Measurements from ENCODE around the gene CRTAC1.
A peak's percentile ranks its signal among the peaks of the same experiment; 100 is the strongest.

CRTAC1 gene

DNA sequence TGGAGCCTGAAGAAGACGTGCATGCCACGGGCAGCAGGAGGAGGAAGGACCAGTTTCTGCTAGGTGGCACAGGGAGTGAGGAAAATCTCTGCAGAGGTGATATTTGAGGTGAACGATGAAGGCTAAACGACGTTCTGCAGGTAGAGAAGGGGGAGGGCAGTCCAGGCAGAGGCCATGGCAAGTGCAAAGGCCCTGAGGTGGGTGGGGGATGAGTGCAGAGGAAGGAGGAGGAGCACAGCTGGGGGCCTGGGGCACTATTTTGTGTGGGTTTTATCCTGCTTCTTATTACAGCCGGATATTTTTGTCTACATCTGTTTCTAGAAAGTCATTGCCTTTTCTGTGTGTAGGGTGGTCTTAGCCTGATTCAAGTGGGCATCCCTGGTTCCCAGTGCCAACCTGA, 123.2 kb downstream of the CRTAC1 start:
- TF ChIP-seq, protein P1, sequence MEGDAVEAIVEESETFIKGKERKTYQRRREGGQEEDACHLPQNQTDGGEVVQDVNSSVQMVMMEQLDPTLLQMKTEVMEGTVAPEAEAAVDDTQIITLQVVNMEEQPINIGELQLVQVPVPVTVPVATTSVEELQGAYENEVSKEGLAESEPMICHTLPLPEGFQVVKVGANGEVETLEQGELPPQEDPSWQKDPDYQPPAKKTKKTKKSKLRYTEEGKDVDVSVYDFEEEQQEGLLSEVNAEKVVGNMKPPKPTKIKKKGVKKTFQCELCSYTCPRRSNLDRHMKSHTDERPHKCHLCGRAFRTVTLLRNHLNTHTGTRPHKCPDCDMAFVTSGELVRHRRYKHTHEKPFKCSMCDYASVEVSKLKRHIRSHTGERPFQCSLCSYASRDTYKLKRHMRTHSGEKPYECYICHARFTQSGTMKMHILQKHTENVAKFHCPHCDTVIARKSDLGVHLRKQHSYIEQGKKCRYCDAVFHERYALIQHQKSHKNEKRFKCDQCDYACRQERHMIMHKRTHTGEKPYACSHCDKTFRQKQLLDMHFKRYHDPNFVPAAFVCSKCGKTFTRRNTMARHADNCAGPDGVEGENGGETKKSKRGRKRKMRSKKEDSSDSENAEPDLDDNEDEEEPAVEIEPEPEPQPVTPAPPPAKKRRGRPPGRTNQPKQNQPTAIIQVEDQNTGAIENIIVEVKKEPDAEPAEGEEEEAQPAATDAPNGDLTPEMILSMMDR (conservative IDR thresholded peaks at IDR 0.05) = no peak
- no peak overlapping the region for H3K27ac ChIP-seq

DNA sequence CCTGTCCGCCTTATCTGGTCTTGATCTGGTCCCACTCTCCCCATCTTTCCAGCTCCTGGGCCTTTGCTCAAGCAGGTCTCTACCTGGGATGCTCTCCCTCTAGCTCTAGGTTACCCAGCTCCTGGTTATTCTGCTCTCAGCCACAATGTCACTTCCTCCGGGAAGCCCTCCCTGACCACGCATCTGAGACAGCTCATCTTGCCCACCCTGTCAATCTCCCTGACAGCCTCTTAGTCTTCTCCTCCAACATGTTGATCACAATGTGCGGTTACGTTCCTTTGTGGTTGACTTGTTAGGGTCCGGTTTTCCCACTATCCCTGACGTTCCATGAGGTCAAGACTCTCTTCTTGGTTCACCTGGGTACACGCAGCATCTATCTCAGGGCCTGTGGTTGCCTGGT, 125.1 kb downstream of the CRTAC1 start:
- H3K27ac ChIP-seq = no peak overlapping the region
- TF ChIP-seq, protein P1 (conservative IDR thresholded peaks at IDR 0.05) = no peak

DNA sequence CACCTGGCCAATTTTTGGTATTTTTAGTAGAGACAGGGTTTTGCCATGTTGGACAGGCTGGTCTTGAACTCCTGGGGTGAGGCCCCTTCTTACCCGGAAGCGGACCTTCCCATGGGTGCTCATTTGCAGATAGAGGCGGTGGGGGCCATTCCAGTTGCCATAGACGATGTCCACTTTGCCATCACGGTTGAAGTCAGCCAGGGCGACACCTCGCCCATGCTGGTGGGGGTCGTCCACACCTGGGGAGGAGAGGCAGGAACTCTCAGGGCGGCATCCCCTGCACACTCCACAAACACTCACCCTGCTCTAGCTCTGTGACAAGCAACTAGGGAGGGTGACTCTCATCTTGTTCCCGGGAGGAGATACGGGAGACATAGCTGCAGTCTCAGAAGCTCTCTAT, 125.8 kb downstream of the CRTAC1 start:
- no peak overlapping the region for H3K27ac ChIP-seq
- TF ChIP-seq, protein P1 (conservative IDR thresholded peaks at IDR 0.05) = no peak

DNA sequence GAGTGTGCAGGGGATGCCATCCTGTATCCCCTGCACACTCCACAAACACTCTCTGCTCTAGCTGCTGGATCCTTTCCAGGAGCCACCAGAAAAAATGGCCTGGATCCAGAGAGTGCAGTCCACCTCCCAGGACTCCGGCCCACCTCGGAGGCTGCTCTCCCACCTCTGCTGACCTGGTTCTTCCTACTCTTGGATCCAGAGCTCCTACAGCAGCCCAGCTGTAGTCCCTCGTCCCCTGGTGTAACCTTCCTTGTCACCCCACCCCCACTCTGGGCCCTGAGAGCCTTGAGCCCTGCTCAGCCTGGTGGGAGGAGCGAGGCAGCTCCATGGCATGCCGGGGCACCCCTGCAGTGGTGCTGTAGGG, 126.4 kb downstream of the CRTAC1 start:
- TF ChIP-seq, protein P1 (conservative IDR thresholded peaks at IDR 0.05) = no peak
- H3K27ac ChIP-seq = no peak overlapping the region

DNA sequence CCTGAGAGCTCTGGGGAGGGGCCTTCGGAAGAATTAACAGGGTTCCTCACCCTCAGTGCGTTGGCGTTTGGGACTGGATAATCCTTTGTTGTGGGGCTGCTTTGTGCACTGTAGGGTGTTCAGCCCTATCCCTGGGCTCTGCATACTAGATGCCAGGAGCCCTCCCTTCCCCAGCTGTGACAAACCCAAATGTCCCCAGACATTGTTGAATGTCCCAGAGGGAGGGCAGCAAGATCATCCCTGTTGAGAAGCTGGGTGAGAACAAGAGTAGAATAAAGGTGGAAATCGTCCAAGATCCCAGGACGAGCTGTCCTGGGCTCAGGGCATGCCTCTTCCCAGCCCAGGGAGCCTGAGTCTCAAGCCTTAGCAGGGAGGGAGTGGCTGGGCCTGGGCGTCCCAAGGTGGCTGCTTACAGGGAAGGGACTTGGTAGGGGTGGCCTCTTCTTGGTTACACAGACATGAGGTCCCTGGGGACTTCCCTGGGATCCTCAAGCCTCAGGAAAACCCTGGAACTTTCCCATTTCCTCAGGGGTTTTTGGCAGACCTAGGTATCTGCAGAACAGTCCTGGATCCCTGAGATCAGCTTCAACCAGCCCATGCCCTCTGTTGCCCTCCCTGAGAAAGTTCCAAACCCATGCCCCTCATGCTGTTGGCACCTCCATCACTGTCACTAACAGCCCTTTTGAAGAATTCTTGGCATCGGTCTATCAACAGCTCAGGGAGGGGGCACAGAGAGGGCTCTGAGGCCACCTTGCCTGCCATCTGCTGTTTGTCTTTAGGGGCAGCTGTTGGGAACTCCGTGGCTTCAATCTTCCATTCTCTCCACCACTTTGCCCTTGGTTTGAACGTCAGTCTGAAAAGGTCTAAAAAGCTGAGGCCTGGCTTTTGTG, 127.0 kb downstream of the CRTAC1 start:
- TF ChIP-seq, protein P1 (conservative IDR thresholded peaks at IDR 0.05) = no peak
- 0 out of 2 replicates have a peak overlapping the region, but pooled peaks have one; percentile 3 for H3K27ac ChIP-seq

DNA sequence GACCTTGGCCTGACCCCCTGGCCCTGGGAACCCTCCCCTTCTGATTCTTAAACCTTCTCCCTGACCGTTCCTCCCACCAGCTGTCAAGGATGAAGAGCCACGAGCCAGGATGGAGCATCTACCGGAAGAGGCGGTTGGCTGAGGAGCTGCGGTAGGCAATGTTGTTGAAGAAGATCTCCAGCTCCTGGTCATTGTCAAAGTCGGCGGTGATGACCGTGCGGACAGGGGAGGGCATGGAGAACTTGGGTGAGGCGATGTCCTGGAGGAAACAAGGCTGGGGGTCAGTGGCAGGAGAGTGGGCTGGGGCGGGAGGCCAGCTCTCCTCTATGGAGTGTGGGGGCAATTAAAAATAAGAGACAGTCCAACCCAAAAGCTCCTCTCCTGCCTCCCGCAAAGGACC, 129.0 kb downstream of the CRTAC1 start:
- TF ChIP-seq, protein P1 (conservative IDR thresholded peaks at IDR 0.05) = no peak
- no peak overlapping the region for H3K27ac ChIP-seq

DNA sequence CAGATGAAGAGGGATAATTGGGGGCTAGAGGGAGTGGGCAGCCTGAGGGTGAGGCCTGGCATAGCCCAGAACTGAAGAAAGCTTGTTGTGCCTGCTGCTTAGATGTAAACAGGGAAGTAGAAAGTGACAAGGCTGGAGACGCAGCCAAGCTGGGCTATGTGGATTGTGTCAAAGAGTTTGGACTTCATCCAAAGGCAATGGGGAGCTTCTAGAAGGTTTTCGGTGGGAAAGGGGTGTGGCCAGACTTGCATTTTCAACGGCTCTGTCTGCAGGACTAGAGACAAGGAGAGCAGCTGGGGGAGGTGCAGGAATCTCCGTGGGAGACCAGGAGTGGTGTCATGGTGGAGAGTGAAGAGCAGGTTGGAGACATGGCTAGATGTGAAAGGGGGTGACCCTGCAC, 132.0 kb downstream of the CRTAC1 start:
- TF ChIP-seq, protein P1 (conservative IDR thresholded peaks at IDR 0.05) = no peak
- no peak overlapping the region for H3K27ac ChIP-seq
